GM23338 (cell line): ENCODE data around the gene KLHDC8B. TPM values are rescaled to one million over a fixed set of nuclear protein-coding genes. Genes with fewer than 3 reads are reported as not detected.
"Not testable (repeated sequence)": the region's sequence is repeated elsewhere in the genome, so short reads cannot be mapped to it uniquely, and the experiment has no call there.

Source experiments
- ATAC-seq: fragments of 200-7000 bp; cut with Tn5 transposase; 3 replicates; pipeline ENCODE4 v1.9.1; 2020
- DNase-seq: peaks from one replicate; pipeline ENCODE4 v3.0.0-alpha.2; 2015; ENCODE audit warnings: low spot score
- H2AFZ ChIP-seq: fragments of 200-600 bp; sonication (generic); 2 replicates; pipeline ENCODE4 v1.8.0; 2016; ENCODE audit warnings: antibody characterized with exemption, mild to moderate bottlenecking, moderate library complexity
- H3F3A ChIP-seq: fragments of 200-600 bp; sonication (generic); replicated peaks from 2 replicates; pipeline ENCODE4 v1.8.0; 2017; ENCODE audit warnings: antibody characterized with exemption, mixed run types, low read depth
- H3K27ac ChIP-seq: fragments of 200-600 bp; sonication (generic); 2 replicates; pipeline ENCODE4 v1.6.1; 2016; ENCODE audit warnings: low read depth
- H3K27me3 ChIP-seq: fragments of 200-600 bp; sonication (generic); 2 replicates; pipeline ENCODE4 v1.8.0; 2016; ENCODE audit warnings: mild to moderate bottlenecking, mixed run types, moderate library complexity; ENCODE audit not compliant: insufficient read depth
- H3K36me3 ChIP-seq: fragments of 200-600 bp; sonication (generic); 2 replicates; pipeline ENCODE4 v1.8.0; 2016; ENCODE audit warnings: mild to moderate bottlenecking; ENCODE audit not compliant: insufficient read depth
- H3K4me1 ChIP-seq: fragments of 200-600 bp; sonication (generic); 2 replicates; pipeline ENCODE4 v1.8.0; 2016; ENCODE audit warnings: mild to moderate bottlenecking, moderate library complexity; ENCODE audit not compliant: insufficient read depth
- H3K4me2 ChIP-seq: fragments of 200-600 bp; sonication (generic); 2 replicates; pipeline ENCODE4 v1.7.1; 2017; ENCODE audit warnings: mixed run types
- H3K4me3 ChIP-seq: fragments of 200-600 bp; sonication (generic); 2 replicates; pipeline ENCODE4 v1.6.1; 2016; ENCODE audit warnings: mixed run types
- H3K79me2 ChIP-seq: fragments of 200-600 bp; sonication (generic); replicated peaks from 2 replicates; pipeline ENCODE4 v1.8.0; 2017; ENCODE audit warnings: mild to moderate bottlenecking; ENCODE audit not compliant: insufficient read depth
- H3K9me2 ChIP-seq: fragments of 200-600 bp; sonication (generic); 2 replicates; pipeline ENCODE4 v1.8.0; 2017; ENCODE audit not compliant: insufficient read depth
- H4K20me1 ChIP-seq: fragments of 200-600 bp; sonication (generic); replicated peaks from 2 replicates; pipeline ENCODE4 v1.8.0; 2017; ENCODE audit warnings: mild to moderate bottlenecking; ENCODE audit not compliant: insufficient read depth
- H3K27ac Mint-ChIP-seq: 2 replicates; pipeline ENCODE4 v1.8.0; 2020; ENCODE audit warnings: inconsistent platforms, mild to moderate bottlenecking, moderate library complexity, mixed read lengths
- H3K27me3 Mint-ChIP-seq: 3 replicates; pipeline ENCODE4 v1.8.0; 2022; ENCODE audit warnings: low read depth, mild to moderate bottlenecking, moderate library complexity, mixed read lengths, inconsistent platforms; ENCODE audit not compliant: insufficient read depth, poor library complexity
- H3K36me3 Mint-ChIP-seq: 3 replicates; pipeline ENCODE4 v1.8.0; 2021; ENCODE audit warnings: low read depth, mild to moderate bottlenecking, inconsistent platforms, moderate library complexity, mixed read lengths
- H3K4me1 Mint-ChIP-seq: 3 replicates; pipeline ENCODE4 v1.8.0; 2020; ENCODE audit warnings: mild to moderate bottlenecking, inconsistent platforms, mixed read lengths
- H3K4me3 Mint-ChIP-seq: 3 replicates; pipeline ENCODE4 v1.8.0; 2021; ENCODE audit warnings: moderate library complexity, mild to moderate bottlenecking, inconsistent platforms, mixed read lengths
- H3K9me3 Mint-ChIP-seq: 3 replicates; pipeline ENCODE4 v1.8.0; 2020; ENCODE audit warnings: moderate library complexity, mild to moderate bottlenecking, inconsistent platforms, mixed read lengths
- CREB1 ChIP-seq: fragments of 250-450 bp; sonication (Bioruptor Pico); IDR thresholded peaks from 2 replicates; pipeline ENCODE4 v1.5.0; 2020; ENCODE audit warnings: low read depth, mild to moderate bottlenecking, moderate library complexity
- EZH2 ChIP-seq: fragments of 200-600 bp; sonication (generic); IDR thresholded peaks from one replicate; pipeline ENCODE4 v1.8.0; 2017; ENCODE audit warnings: antibody characterized with exemption, mild to moderate bottlenecking, low read depth; ENCODE audit not compliant: unreplicated experiment
- JUNB ChIP-seq: IDR thresholded peaks from one replicate; pipeline ENCODE4 v1.6.1; 2016; ENCODE audit warnings: antibody characterized with exemption; ENCODE audit not compliant: unreplicated experiment
- NANOG ChIP-seq: IDR thresholded peaks from 2 replicates; pipeline ENCODE4 v1.6.1; 2016; ENCODE audit warnings: antibody characterized with exemption, borderline replicate concordance
- REST ChIP-seq: IDR thresholded peaks from one replicate; pipeline ENCODE4 v1.6.1; 2018; ENCODE audit warnings: antibody characterized with exemption; ENCODE audit not compliant: unreplicated experiment
- ZNF462 ChIP-seq: fragments of 250-450 bp; sonication (Bioruptor Pico); IDR thresholded peaks from 2 replicates; pipeline ENCODE4 v1.5.0; 2020; ENCODE audit warnings: mild to moderate bottlenecking, moderate library complexity
- polyA plus RNA-seq: library from polyadenylated mRNA; unstranded; fragments of >200 nt; fragmentation: Nextera tagmentation; extraction: Ambion mirVana; gene quantifications from 2 replicates; pipeline ENCODE4 v1.2.1, GENCODE V29; 2016
- total RNA-seq: library from RNA; depleted of rRNA; stranded (reverse); fragments of >200 nt; shearing (Covaris generic); gene quantifications from 2 replicates; pipeline ENCODE4 v1.2.3, GENCODE V29; 2014

KLHDC8B gene
- total and polyA plus RNA-seq, 2 experiments from 2014 or later, result 4.7 to 11.1 TPM

GRCh38 chr3:49220985-49221563, 49.7 kb downstream of the KLHDC8B start:
- not testable (repeated sequence) for H3F3A ChIP-seq, H3K4me3 Mint-ChIP-seq, H3K36me3 Mint-ChIP-seq, H3K27ac ChIP-seq, H3K27me3 ChIP-seq, H3K79me2 ChIP-seq, ATAC-seq, H3K4me3 ChIP-seq, H3K27ac Mint-ChIP-seq, H3K4me1 ChIP-seq, H4K20me1 ChIP-seq, H3K4me2 ChIP-seq, H3K4me1 Mint-ChIP-seq, H3K9me2 ChIP-seq, DNase-seq, H3K36me3 ChIP-seq, H2AFZ ChIP-seq
- Mint-ChIP-seq H3K9me3 (peaks cover 40% of the 10 kb centered on the region), H3K27me3 (peaks cover 13% of the 10 kb centered on the region)

GRCh38 chr3:49222002-49222401, 50.6 kb downstream of the KLHDC8B start:
- Mint-ChIP-seq H3K4me1 (no peaks in the 10 kb centered on the region), H3K9me3 (peaks cover 36% of the 10 kb centered on the region), H3K27me3 (peaks cover 14% of the 10 kb centered on the region), H3K4me3 (no peak overlapping the region), H3K27ac (no peak overlapping the region), H3K36me3 (no peaks in the 10 kb centered on the region; the same call in 1 of the 3 replicates)
- Histone ChIP-seq H4K20me1 (no peaks in the 10 kb centered on the region), H2AFZ (no peak overlapping the region), H3K9me2 (no peaks in the 10 kb centered on the region), H3K27me3 (no peaks in the 10 kb centered on the region), H3K36me3 (no peaks in the 10 kb centered on the region; the same call in 1 of the 2 replicates), H3F3A (no peaks in the 10 kb centered on the region), H3K79me2 (no peaks in the 10 kb centered on the region), H3K27ac (no peak overlapping the region), H3K4me1 (no peaks in the 10 kb centered on the region), H3K4me2 (no peak overlapping the region), H3K4me3 (no peak overlapping the region)
- no peak for ATAC-seq
- TF ChIP-seq REST (no peak), ZNF462 (CRISPR knock-in tag) (no peak), NANOG (no peak), JUNB (no peak), CREB1 (no peak), EZH2 (no peak)
- no peak for DNase-seq
